Fibroblast of skin of scalp (primary cell): Measurements from ENCODE around the gene POU3F2.

ENCODE experiments used
- DNase-seq: peaks from one replicate; pipeline ENCODE4 v3.0.0-alpha.2; 2013

POU3F2 gene

GRCh38 chr6:98844244-98845210 is 10.2 kb downstream of the POU3F2 start:
- no peak for DNase-seq

GRCh38 chr6:98845211-98846020 is 11.0 kb downstream of the POU3F2 start:
- DNase-seq, result peak; percentile 85

- no peak for DNase-seq
These were observed 11.6 kb downstream of the POU3F2 start for GRCh38 chr6:98846021-98846380.

- DNase-seq, result no peak
These were observed 13.0 kb downstream of the POU3F2 start for GRCh38 chr6:98847416-98847778.

- DNase-seq, result no peak
These were observed 13.6 kb downstream of the POU3F2 start for GRCh38 chr6:98847779-98848538.

- no peak for DNase-seq
These were observed 14.3 kb downstream of the POU3F2 start for GRCh38 chr6:98848539-98849242.

GRCh38 chr6:98864497-98864896 is 30.1 kb downstream of the POU3F2 start:
- DNase-seq, result no peak

GRCh38 chr6:98871057-98871456 is 36.7 kb downstream of the POU3F2 start:
- DNase-seq, result no peak

GRCh38 chr6:98871821-98872220 is 37.4 kb downstream of the POU3F2 start:
- DNase-seq, result no peak

- DNase-seq, result no peak
These were observed 41.0 kb downstream of the POU3F2 start for GRCh38 chr6:98875375-98875774.

GRCh38 chr6:98877250-98877649 is 42.9 kb downstream of the POU3F2 start:
- DNase-seq, result no peak

GRCh38 chr6:98880486-98880885 is 46.1 kb downstream of the POU3F2 start:
- no peak for DNase-seq

GRCh38 chr6:98885330-98885729 is 51.0 kb downstream of the POU3F2 start:
- DNase-seq, result no peak

- no peak for DNase-seq
These were observed 53.3 kb downstream of the POU3F2 start for GRCh38 chr6:98887650-98888049.
